Measurements from ENCODE around the gene SH2B3.

DNA sequence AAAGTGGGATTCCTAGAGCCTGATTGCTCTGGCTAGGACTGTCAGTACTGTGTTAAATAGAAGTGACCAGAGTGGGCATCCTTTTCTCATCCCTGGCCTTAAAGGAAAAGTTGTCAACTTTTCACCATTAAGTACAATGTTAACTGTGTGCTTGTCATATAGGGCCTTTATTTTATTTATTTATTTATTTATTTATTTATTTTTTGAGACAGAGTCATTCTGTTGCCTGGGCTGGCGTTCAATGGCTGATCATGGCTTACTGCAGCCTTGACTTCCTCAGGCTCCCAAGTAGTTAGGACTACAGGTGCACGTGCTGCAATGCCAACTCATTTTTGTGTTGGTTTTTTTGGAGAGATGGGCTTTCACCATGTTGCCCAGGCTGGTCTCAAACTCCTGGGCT is 11.6 kb downstream of the SH2B3 start:
- TF ChIP-seq, protein P1, sequence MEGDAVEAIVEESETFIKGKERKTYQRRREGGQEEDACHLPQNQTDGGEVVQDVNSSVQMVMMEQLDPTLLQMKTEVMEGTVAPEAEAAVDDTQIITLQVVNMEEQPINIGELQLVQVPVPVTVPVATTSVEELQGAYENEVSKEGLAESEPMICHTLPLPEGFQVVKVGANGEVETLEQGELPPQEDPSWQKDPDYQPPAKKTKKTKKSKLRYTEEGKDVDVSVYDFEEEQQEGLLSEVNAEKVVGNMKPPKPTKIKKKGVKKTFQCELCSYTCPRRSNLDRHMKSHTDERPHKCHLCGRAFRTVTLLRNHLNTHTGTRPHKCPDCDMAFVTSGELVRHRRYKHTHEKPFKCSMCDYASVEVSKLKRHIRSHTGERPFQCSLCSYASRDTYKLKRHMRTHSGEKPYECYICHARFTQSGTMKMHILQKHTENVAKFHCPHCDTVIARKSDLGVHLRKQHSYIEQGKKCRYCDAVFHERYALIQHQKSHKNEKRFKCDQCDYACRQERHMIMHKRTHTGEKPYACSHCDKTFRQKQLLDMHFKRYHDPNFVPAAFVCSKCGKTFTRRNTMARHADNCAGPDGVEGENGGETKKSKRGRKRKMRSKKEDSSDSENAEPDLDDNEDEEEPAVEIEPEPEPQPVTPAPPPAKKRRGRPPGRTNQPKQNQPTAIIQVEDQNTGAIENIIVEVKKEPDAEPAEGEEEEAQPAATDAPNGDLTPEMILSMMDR (conservative IDR thresholded peaks at IDR 0.05; ENCODE audit: low read length) = no peak
- TF ChIP-seq EZH2phosphoT487 (IDR thresholded peaks at IDR 0.05; ENCODE audit: borderline replicate concordance) = no peak
